Mucosa of descending colon (tissue), 3 donors: ENCODE results near the gene TMEM213. TPM values are rescaled to one million over a fixed set of nuclear protein-coding genes. Genes with fewer than 3 reads are reported as not detected.

Experiments used
- ATAC-seq: fragments of 200-7000 bp; cut with Tn5 transposase; one replicate; pipeline ENCODE4 v1.9.1; 2020; ENCODE audit warnings: mild to moderate bottlenecking, moderate library complexity
- DNase-seq, 3 donors: peaks; one replicate each; pipeline ENCODE4 v3.0.0-alpha.2; 2020
- H3K36me3 ChIP-seq: fragments of 200-600 bp; one replicate; pipeline ENCODE4 v1.8.0; 2021; ENCODE audit warnings: low read depth, mild to moderate bottlenecking
- H3K4me1 ChIP-seq: fragments of 200-600 bp; one replicate; pipeline ENCODE4 v1.8.0; 2021; ENCODE audit warnings: low read depth, mild to moderate bottlenecking
- H3K4me3 ChIP-seq: fragments of 200-600 bp; one replicate; pipeline ENCODE4 v1.8.0; 2021; ENCODE audit warnings: mild to moderate bottlenecking
- H3K9me3 ChIP-seq: fragments of 200-600 bp; one replicate; pipeline ENCODE4 v1.8.0; 2021; ENCODE audit warnings: mild to moderate bottlenecking
- intact Hi-C, 2 donors: fragments of 100-400 bp; cut with DNase I in 1 of 2; cut with micrococcal nuclease in 1 of 2; formaldehyde crosslinking; loops; one replicate each; pipeline versions ENCODE4 v1.11.0 to v1.11.1; 2022; cut with DNase I, micrococcal nuclease
- total RNA-seq, 3 donors: library from RNA; stranded (reverse); fragmentation: NEBNext Ultra II Directional in 2 of 3; extraction: Animal tissue kit (Norgen Biotek cat#: 25700) in 2 of 3; gene quantifications; one replicate each; pipeline versions ENCODE4 v1.2.1 to v1.2.4, GENCODE V29; 2021 to 2023
- TF ChIP-seq, protein P1 (sequence below): fragments of 200-600 bp; IDR thresholded peaks from one replicate; pipeline ENCODE4 v1.8.0; 2022; ENCODE audit warnings: antibody characterized with exemption, mild to moderate bottlenecking
- donor health status: DM: no; HTN: no; CAD: no; lungs with moderate emphysema.
- donor health status: DM: no; HTN: no; CAD: no.
- donor health status: DM: no; HTN: yes; CAD: no.

Gene TMEM213
- total RNA-seq, 3 donors from 2014 or later = not detected

DNA sequence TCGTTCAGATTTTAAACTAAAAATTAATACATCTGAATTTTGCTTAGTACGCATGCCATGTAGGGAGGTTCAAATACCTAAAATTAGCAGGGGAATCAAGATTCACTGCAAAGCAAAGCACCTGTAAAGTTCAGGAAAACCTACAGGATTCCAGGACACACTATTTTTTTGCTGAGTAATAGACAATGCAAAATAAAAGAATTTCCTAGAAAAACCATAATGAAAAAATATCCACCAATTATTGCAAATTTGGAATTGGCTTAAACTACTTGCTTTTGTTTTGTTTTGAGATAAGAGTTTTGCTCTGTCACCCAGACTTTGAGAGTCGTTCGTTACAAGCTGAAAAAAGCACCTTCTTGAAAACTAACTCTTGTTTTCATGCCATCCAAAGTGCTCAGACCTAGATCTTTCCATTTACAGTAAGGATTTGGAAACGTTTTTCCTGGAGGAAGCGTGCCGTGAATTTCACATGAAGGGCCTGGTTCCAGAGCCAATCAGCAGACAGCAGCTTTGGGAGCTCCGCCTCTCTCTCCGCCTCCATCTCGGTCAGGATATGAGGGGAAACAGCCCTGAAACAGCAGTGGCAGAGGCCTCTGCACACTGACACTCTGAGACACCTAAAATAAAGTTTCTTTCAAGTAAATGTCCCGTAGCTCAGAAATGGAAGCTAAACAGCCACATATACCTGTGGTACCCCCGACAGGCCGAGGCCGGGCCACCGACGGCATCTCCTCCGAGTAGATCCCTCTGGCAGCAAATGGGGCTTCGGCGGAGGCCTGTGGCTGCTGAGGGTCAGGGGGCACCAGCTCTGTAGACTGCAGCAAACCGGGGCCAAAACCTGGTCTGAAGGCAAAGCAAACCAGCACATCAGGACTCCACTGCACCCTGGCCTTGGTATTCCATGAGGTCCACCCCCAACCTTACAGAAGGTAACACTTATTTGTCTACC, 46.1 kb downstream of the TMEM213 start:
- ATAC-seq = no peak
- intact Hi-C loops = no loop called here

DNA sequence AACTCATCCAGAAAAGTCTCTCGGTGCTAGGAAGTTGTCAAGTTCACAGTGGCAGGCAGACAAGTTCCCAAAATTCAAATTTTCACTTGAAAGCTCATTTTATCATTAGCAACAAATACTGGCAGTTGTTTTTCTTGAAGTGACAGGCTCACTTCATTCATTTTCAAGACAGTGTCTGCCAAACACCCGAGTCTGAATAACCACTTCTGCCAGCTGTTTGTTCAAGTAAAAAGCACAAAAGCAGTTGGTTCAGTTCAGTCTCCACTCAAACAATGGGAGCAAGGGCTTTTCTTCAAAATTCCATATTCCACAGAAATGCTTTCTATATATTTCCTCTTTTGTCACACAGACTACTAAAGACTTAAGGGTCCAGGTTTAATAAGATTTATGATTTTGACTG, 47.9 kb downstream of the TMEM213 start:
- ATAC-seq = no peak
- Histone ChIP-seq H3K4me3 (no peak overlapping the region), H3K9me3 (peaks cover 3% of the 10 kb centered on the region), H3K36me3 (no peaks in the 10 kb centered on the region), H3K4me1 (no peaks in the 10 kb centered on the region)
- no peak for DNase-seq
- TF ChIP-seq, protein P1, sequence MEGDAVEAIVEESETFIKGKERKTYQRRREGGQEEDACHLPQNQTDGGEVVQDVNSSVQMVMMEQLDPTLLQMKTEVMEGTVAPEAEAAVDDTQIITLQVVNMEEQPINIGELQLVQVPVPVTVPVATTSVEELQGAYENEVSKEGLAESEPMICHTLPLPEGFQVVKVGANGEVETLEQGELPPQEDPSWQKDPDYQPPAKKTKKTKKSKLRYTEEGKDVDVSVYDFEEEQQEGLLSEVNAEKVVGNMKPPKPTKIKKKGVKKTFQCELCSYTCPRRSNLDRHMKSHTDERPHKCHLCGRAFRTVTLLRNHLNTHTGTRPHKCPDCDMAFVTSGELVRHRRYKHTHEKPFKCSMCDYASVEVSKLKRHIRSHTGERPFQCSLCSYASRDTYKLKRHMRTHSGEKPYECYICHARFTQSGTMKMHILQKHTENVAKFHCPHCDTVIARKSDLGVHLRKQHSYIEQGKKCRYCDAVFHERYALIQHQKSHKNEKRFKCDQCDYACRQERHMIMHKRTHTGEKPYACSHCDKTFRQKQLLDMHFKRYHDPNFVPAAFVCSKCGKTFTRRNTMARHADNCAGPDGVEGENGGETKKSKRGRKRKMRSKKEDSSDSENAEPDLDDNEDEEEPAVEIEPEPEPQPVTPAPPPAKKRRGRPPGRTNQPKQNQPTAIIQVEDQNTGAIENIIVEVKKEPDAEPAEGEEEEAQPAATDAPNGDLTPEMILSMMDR = no peak
- intact Hi-C loops = no loop called here

More for the DNA sequence above, 46.1 kb downstream of the TMEM213 start:
- H3K9me3 ChIP-seq = no peaks in the 10 kb centered on the region
- TF ChIP-seq, protein P1 = no peak
- no peak overlapping the region for H3K4me3 ChIP-seq
- H3K36me3 ChIP-seq = no peaks in the 10 kb centered on the region
- H3K4me1 ChIP-seq = no peaks in the 10 kb centered on the region
- DNase-seq = no peak

DNA sequence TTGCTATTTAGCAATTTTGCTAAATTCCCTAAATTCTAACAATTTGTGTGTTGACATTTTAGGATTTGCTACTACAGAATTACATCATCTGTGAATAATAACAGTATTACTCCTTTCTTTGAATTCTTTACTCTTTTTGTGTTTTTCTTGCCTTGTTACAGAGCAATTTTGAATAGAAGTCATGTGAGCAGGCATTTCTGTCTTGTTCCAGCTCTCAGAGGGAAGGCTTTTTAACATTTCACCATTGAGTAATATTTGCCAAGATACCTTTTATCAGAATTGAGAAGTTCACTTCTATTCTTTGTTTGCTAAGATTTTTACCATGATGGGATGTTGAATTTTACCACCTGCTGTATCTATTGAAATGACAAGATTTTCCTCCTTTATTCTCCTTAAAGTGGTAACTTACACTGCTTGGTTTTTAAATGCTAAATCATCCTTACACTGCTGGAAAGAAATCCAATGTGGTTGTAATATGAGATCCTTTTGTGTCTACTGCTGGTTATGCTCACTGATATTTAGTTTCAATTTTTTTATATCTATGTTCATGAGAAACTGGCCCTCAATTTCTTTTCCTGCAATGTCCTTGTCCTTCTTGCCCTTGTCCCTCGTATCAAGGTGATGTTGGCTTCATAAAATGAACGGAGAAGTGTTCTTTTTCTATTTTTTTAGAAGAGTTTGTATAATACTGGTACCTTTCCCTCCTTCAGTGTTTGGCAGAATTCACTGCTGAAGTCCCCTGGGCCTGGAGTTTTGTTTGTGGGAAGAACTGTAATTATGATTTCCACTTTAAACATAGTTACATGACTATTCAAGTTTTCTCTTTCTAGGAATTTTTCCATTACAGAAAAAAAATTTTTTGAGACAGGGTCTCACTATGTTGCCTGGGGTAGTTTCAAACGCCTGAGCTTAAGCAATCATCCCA, 50.5 kb downstream of the TMEM213 start:
- peaks cover 3% of the 10 kb centered on the region for H3K9me3 ChIP-seq
- no peaks in the 10 kb centered on the region for H3K4me1 ChIP-seq
- H3K4me3 ChIP-seq = no peak overlapping the region
- ATAC-seq (no peak), DNase-seq (no peak)
- no peaks in the 10 kb centered on the region for H3K36me3 ChIP-seq
- intact Hi-C loops = no loop called here
- TF ChIP-seq, protein P1 = no peak

DNA sequence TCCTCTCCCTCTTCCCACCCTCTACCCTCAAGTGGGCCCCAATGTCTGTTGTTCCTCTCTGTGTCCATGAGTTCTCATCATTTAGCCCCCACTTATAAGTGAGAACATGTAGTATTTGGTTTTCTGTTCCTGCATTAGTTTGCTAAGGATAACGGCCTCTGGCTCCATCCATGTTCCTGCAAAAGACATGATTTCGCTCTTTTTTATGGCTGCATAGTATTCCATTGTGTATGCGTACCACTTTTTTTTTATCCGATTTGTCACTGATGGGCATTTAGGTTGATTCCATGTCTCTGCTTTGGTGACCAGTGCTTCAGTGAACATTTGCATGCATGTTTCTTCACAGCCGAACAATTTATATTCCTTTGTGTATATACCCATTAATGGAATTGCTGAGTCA, 51.9 kb downstream of the TMEM213 start:
- Histone ChIP-seq H3K4me1 (no peaks in the 10 kb centered on the region), H3K4me3 (no peak overlapping the region), H3K36me3 (no peaks in the 10 kb centered on the region), H3K9me3 (peaks cover 3% of the 10 kb centered on the region)
- TF ChIP-seq, protein P1 = no peak
- no peak for DNase-seq
- ATAC-seq = no peak
- intact Hi-C loops = no loop called here

DNA sequence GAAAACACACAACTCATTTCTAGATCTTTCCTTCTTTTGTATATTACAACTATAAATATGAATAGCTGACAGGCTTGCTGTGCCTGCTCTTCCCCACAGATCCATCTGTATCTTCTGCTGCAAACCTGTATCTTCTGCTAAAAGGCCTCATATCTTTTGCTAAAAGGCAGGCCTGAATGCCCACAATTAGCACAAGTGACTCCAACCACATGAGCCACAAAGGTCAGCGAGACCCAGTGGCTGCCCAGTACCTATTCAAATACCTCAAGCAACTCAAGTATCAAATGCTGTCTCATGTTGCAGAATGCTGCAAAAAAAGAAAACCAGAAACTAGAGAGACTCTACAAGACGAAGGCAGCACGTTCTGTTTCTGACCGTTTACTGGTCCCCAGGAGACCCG, 54.7 kb downstream of the TMEM213 start:
- DNase-seq (no peak), ATAC-seq (no peak)
- H3K4me1 ChIP-seq = no peaks in the 10 kb centered on the region
- intact Hi-C loops = no loop called here
- H3K4me3 ChIP-seq = no peak overlapping the region
- TF ChIP-seq, protein P1 = no peak
- no peaks in the 10 kb centered on the region for H3K36me3 ChIP-seq
- H3K9me3 ChIP-seq = peaks cover 3% of the 10 kb centered on the region
